Astrocyte of the spinal cord (primary cell): ENCODE measurements around the gene POLR1E.

Experiments used
- DNase-seq: peaks from one replicate; pipeline ENCODE4 v3.0.0; 2011; ENCODE audit warnings: low read depth, low spot score
- H3K4me3 ChIP-seq: 2 replicates; pipeline ENCODE4 v1.5.1; 2011; ENCODE audit warnings: low read depth, mild to moderate bottlenecking, low read length, moderate library complexity
- in situ Hi-C: cut with HindIII; loops from 2 replicates; pipeline ENCODE4 v1.10.0; 2017; ENCODE audit warnings: low sequenced_read_pairs
- TF ChIP-seq, protein P1 (sequence below): IDR thresholded peaks from 2 replicates; pipeline ENCODE4 v1.5.1; 2012; ENCODE audit warnings: low read depth, mild to moderate bottlenecking, low read length, inconsistent platforms

The POLR1E gene, protein sequence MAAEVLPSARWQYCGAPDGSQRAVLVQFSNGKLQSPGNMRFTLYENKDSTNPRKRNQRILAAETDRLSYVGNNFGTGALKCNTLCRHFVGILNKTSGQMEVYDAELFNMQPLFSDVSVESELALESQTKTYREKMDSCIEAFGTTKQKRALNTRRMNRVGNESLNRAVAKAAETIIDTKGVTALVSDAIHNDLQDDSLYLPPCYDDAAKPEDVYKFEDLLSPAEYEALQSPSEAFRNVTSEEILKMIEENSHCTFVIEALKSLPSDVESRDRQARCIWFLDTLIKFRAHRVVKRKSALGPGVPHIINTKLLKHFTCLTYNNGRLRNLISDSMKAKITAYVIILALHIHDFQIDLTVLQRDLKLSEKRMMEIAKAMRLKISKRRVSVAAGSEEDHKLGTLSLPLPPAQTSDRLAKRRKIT

DNA sequence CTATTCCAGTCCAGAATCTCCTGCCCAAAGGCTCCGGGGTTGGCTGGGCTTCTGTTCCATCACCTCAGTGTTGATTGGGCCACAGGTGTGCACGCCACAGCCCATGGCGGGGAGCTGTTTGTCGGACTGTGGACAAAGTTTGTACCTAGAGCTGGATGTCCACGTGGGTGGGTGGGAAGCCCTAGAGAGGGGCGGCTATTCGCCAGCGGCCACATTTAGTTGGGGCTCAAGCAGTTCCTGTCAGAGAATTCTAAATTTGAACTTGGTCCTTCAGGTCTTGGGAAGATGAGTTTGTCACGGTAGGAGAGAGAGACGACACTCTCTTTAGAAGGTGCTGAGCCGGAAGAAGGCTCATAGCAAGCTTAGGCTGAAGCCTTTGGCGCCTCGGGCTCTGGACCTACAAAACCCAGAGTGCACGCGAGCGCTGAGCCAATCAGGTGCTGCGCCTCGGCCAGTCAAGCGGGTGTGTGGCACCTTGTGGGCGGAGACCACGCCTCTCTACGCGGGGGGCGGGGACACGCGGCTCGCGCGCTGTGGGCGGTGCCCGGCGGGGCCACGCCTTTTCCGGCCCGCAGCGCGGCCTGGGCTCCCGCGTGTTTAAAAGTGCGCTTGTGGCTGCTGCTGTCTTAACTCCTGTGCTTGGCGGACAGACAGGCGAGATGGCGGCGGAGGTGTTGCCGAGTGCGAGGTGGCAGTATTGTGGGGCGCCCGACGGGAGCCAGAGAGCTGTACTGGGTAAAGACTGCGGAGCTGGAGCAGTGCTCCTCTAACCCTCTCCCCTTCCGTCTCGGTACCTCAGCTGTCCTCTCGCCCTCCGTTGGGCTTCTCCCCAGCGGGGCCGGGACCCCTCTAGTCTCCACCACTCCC is at the start of gene POLR1E:
TSS of gene POLR1E (plus strand) at position 560 of the 867 bp plus-strand sequence. CDS start at position 660, 100 bp downstream.
- peak; percentile 90 for DNase-seq
- in situ Hi-C loops: no loop called here
- H3K4me3 ChIP-seq: peak within 1 kb of the TSS; percentile 89

DNA sequence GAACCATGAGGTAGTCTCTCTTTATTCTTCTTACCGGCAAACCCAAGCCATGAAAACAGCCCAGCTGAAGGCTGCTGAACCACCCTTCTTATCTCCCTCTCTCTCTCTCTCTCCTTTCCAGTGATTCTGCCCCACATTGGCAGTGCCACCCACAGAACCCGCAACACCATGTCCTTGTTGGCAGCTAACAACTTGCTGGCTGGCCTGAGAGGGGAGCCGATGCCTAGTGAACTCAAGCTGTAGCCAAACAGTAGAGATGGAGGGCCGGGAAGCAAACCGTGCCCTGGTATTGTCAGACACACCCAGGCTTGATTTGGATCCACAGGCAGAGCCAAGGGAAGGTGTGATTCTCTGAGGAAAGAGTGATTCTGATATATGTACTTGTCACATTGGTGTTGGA is 49.2 kb upstream of the POLR1E start:
- H3K4me3 ChIP-seq: no peak overlapping the region
- TF ChIP-seq, protein P1, sequence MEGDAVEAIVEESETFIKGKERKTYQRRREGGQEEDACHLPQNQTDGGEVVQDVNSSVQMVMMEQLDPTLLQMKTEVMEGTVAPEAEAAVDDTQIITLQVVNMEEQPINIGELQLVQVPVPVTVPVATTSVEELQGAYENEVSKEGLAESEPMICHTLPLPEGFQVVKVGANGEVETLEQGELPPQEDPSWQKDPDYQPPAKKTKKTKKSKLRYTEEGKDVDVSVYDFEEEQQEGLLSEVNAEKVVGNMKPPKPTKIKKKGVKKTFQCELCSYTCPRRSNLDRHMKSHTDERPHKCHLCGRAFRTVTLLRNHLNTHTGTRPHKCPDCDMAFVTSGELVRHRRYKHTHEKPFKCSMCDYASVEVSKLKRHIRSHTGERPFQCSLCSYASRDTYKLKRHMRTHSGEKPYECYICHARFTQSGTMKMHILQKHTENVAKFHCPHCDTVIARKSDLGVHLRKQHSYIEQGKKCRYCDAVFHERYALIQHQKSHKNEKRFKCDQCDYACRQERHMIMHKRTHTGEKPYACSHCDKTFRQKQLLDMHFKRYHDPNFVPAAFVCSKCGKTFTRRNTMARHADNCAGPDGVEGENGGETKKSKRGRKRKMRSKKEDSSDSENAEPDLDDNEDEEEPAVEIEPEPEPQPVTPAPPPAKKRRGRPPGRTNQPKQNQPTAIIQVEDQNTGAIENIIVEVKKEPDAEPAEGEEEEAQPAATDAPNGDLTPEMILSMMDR: no peak
- no peak for DNase-seq
- in situ Hi-C loops: no loop called here

More for the DNA sequence above, at the start of gene POLR1E:
- TF ChIP-seq, protein P1: no peak

DNA sequence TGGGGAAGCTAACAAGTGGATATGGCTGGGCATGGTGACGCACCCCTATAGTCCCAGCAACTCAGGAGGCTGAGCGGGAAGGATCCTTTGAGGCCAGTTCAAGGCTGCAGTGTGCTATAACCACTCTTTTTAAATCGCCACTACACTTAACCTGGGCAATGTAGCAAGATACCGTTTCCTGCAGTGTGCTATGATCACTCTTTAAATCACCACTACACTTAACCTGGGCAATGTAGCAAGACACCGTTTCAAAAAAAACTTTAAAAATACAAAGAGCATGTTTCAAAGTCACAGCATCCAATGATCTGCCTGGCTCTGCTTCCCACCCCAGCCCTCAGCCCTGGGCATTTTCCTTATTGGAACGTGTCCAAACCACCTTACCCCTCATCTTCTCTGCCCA is 48.7 kb upstream of the POLR1E start:
- no peak for DNase-seq
- TF ChIP-seq, protein P1: no peak
- no peak overlapping the region for H3K4me3 ChIP-seq
- in situ Hi-C loops: no loop called here

DNA sequence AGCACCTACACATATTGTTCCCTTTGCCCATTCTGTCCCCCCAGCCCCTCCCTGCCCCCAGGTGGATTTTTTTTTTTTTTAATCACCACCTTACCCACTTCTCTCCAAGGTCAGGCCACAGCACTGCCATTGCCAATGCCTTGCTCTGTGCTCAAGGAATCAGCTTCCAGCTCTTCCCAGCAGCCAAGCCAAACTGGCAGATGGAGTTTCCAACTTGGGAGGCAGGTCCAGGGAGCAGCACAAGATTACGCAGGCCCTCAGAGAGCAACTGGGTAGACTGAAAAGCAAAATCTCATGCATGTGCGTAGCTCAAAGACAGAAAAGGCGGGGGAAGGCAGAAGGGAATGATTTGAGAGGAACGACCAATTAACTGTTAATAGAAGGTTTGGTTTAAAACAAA is 48.1 kb upstream of the POLR1E start:
- in situ Hi-C loops: no loop called here
- DNase-seq: no peak
- TF ChIP-seq, protein P1: no peak
- H3K4me3 ChIP-seq: no peak overlapping the region

DNA sequence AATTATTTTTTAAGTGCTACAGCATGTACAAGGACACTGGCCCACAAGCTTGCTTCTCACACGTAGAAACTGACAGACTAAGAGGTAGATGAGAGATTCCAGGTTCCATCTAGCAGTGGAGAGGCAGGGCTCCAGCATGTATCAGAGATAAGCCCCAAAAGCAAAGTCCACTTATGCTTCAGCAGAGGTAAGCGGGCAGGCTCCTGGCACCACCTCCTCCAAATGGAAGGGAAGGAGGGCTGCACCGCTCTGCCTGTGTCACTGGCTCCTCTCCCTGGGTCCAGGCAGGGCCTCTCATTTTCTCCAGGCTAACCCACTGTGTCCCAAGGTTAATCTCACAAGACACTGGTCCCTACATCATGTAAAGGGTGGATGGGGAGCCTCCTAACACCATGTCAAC is 47.4 kb upstream of the POLR1E start:
- DNase-seq: no peak
- H3K4me3 ChIP-seq: no peak overlapping the region
- in situ Hi-C loops: no loop called here
- TF ChIP-seq, protein P1: no peak

DNA sequence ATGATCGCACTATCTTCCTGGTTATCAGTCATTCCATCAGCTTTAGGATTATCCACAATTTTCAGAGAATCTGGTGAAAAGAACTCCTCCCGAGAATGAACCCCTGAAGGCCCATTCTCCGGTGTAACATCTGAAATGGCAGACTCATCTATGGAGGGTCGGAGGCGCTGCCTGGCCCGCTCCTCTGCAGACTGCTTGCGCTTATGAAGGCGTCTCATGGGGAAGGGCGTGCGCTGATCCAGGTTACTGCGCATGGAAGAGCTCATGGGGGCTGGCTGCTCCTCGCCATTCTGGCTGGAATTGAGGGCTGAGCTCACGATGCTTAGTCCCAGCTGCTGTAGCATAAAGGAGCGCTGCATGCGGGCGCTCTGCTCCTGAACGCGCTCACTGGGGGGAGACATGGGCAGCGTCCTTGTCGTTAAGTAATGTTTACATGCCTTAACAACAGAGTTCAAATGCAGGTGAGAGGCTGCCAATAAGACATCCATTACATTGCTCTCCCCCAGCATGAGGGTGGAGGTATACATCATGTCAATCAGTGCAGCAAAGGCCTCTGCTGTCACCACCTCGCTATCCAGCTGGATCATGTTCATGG is 43.9 kb upstream of the POLR1E start:
- TF ChIP-seq, protein P1: no peak
- in situ Hi-C loops: no loop called here
- DNase-seq: no peak
- H3K4me3 ChIP-seq: no peak overlapping the region
